ELR (cell line): ENCODE results near the gene GALNT14.

ENCODE experiments used
- DNase-seq: peaks from one replicate; pipeline ENCODE4 v3.0.0-alpha.2; 2015; ENCODE audit warnings: low read depth

GALNT14 gene

GRCh38 chr2:31086590-31086989, 51.6 kb downstream of the GALNT14 start:
- no peak for DNase-seq

GRCh38 chr2:31083234-31083993, 54.8 kb downstream of the GALNT14 start:
- DNase-seq, result no peak

- no peak for DNase-seq
Measured at GRCh38 chr2:31082002-31082401, 56.2 kb downstream of the GALNT14 start.

GRCh38 chr2:31081492-31081891, 56.7 kb downstream of the GALNT14 start:
- DNase-seq, result no peak

- DNase-seq, result no peak
Measured at GRCh38 chr2:31080361-31080760, 57.9 kb downstream of the GALNT14 start.

GRCh38 chr2:31079665-31080064, 58.6 kb downstream of the GALNT14 start:
- DNase-seq, result peak; percentile 2

- no peak for DNase-seq
Measured at GRCh38 chr2:31078579-31079105, 59.6 kb downstream of the GALNT14 start.

- no peak for DNase-seq
Measured at GRCh38 chr2:31078011-31078410, 60.2 kb downstream of the GALNT14 start.

GRCh38 chr2:31075941-31076590, 62.2 kb downstream of the GALNT14 start:
- peak; percentile 24 for DNase-seq

- DNase-seq, result no peak
Measured at GRCh38 chr2:31075431-31075830, 62.8 kb downstream of the GALNT14 start.

- no peak for DNase-seq
Measured at GRCh38 chr2:31071741-31072140, 66.5 kb downstream of the GALNT14 start.

GRCh38 chr2:31070339-31071125, 67.7 kb downstream of the GALNT14 start:
- no peak for DNase-seq

GRCh38 chr2:31069643-31070325, 68.5 kb downstream of the GALNT14 start:
- no peak for DNase-seq

- DNase-seq, result no peak
Measured at GRCh38 chr2:31067259-31067658, 71.0 kb downstream of the GALNT14 start.

GRCh38 chr2:31066551-31066950, 71.7 kb downstream of the GALNT14 start:
- DNase-seq, result no peak

- no peak for DNase-seq
Measured at GRCh38 chr2:31066086-31066485, 72.2 kb downstream of the GALNT14 start.

GRCh38 chr2:31065356-31065755, 72.9 kb downstream of the GALNT14 start:
- DNase-seq, result no peak

- DNase-seq, result no peak
Measured at GRCh38 chr2:31060397-31060796, 77.8 kb downstream of the GALNT14 start.

- DNase-seq, result no peak
Measured at GRCh38 chr2:31058096-31059035, 79.9 kb downstream of the GALNT14 start.

GRCh38 chr2:31057691-31058090, 80.5 kb downstream of the GALNT14 start:
- no peak for DNase-seq

- no peak for DNase-seq
Measured at GRCh38 chr2:31055938-31056337, 82.3 kb downstream of the GALNT14 start.
